ENCODE results near the gene ANKFN1. TPM values are rescaled to one million over a fixed set of nuclear protein-coding genes. Genes with fewer than 3 reads are reported as not detected.

ANKFN1 gene
- total RNA-seq, 1 experiment from 2014 or later, result not detected

DNA sequence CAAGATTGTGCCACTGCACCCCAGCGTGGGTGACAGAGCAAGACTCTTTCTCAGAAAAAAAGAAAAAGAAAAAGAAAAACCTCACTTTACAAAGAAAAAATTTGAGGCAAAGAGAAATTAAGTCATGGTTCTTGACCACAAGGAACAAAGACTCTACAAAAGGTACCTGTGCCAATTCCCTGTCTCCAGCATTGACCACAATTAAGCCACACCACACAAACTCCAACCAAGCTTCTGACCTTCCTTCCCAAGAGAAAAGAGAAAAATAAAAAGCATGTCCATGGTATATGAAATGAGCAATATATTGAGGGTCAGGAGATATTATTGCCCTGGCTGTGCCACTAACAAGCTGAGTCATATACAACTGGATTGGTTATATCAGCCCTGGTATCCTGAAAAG, 293.9 kb downstream of the ANKFN1 start:
- no peak for TF ChIP-seq TCF7L2 (IDR thresholded peaks at IDR 0.05; ENCODE audit: low read depth, low read length)
- TF ChIP-seq, protein P1, sequence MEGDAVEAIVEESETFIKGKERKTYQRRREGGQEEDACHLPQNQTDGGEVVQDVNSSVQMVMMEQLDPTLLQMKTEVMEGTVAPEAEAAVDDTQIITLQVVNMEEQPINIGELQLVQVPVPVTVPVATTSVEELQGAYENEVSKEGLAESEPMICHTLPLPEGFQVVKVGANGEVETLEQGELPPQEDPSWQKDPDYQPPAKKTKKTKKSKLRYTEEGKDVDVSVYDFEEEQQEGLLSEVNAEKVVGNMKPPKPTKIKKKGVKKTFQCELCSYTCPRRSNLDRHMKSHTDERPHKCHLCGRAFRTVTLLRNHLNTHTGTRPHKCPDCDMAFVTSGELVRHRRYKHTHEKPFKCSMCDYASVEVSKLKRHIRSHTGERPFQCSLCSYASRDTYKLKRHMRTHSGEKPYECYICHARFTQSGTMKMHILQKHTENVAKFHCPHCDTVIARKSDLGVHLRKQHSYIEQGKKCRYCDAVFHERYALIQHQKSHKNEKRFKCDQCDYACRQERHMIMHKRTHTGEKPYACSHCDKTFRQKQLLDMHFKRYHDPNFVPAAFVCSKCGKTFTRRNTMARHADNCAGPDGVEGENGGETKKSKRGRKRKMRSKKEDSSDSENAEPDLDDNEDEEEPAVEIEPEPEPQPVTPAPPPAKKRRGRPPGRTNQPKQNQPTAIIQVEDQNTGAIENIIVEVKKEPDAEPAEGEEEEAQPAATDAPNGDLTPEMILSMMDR (IDR thresholded peaks at IDR 0.05), result no peak
- BruUV-seq (replicated peaks), result no TSS peak

DNA sequence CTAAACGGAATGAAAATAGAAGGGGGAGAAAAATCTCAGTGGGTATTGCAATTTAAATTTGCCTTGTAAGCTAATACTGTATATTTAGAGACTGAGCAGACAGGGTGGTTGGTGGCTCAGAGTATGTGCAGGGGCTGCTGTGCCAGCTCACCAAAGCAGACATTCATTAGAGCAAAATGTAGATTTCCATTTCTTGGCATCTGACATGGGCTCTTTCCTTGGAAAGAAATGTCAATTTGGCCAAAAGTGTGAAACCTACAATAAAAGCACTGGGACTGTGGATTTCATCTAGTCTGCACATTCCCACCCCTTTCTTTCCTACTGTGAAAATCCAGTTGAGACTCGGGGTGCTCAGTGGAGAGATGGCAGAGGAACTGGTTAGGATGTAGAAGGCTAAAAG, 295.1 kb downstream of the ANKFN1 start:
- ATAC-seq, result no peak
- Histone ChIP-seq H3K9me3 (ENCODE audit: control insufficient read depth, insufficient read depth, low read depth, low read length) (no peaks in the 10 kb centered on the region), H3K27me3 (ENCODE audit: control insufficient read depth, insufficient read depth, low read length) (peaks cover 4% of the 10 kb centered on the region), H3K27ac (ENCODE audit: low read length) (no peak overlapping the region), H3K36me3 (ENCODE audit: control insufficient read depth, insufficient read depth, low read length) (no peaks in the 10 kb centered on the region), H3K4me3 (ENCODE audit: low read depth in 2 of 2, low read length in 2 of 2) (no peak overlapping the region), H3K4me1 (ENCODE audit: control insufficient read depth, insufficient read depth, low read length) (no peaks in the 10 kb centered on the region)
- ChIA-PET CTCF (no interaction called here), POLR2A (no interaction called here)
- in situ Hi-C loops (cut with HindIII; ENCODE audit: low pct_unique_long_range_greater_than_20kb, low sequenced_read_pairs), result no loop called here
- BruUV-seq (replicated peaks), result no TSS peak
- TF ChIP-seq, protein P2, sequence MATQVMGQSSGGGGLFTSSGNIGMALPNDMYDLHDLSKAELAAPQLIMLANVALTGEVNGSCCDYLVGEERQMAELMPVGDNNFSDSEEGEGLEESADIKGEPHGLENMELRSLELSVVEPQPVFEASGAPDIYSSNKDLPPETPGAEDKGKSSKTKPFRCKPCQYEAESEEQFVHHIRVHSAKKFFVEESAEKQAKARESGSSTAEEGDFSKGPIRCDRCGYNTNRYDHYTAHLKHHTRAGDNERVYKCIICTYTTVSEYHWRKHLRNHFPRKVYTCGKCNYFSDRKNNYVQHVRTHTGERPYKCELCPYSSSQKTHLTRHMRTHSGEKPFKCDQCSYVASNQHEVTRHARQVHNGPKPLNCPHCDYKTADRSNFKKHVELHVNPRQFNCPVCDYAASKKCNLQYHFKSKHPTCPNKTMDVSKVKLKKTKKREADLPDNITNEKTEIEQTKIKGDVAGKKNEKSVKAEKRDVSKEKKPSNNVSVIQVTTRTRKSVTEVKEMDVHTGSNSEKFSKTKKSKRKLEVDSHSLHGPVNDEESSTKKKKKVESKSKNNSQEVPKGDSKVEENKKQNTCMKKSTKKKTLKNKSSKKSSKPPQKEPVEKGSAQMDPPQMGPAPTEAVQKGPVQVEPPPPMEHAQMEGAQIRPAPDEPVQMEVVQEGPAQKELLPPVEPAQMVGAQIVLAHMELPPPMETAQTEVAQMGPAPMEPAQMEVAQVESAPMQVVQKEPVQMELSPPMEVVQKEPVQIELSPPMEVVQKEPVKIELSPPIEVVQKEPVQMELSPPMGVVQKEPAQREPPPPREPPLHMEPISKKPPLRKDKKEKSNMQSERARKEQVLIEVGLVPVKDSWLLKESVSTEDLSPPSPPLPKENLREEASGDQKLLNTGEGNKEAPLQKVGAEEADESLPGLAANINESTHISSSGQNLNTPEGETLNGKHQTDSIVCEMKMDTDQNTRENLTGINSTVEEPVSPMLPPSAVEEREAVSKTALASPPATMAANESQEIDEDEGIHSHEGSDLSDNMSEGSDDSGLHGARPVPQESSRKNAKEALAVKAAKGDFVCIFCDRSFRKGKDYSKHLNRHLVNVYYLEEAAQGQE (IDR thresholded peaks at IDR 0.05; ENCODE audit: insufficient read depth in 1 of 2, low read depth in 2 of 2, low read length in 1 of 2), result no peak
- TF ChIP-seq SIN3A (IDR thresholded peaks at IDR 0.05; ENCODE audit: borderline replicate concordance, insufficient read depth, low read depth, low read length) (no peak), POLR2AphosphoS5 (IDR thresholded peaks at IDR 0.05; ENCODE audit: low read depth, low read length) (no peak)
- TF ChIP-seq, protein P1 (IDR thresholded peaks at IDR 0.05), result no peak
- no peak for DNase-seq (ENCODE audit: low read depth, low spot score)
- intact Hi-C loops (cut with micrococcal nuclease; ENCODE audit: unreplicated experiment), result loop anchor here (5.0 kb wide), 1 partner anchor 269 kb away; no protein-coding TSS in a partner anchor

More for the DNA sequence above, 293.9 kb downstream of the ANKFN1 start:
- in situ Hi-C loops (cut with HindIII; ENCODE audit: low pct_unique_long_range_greater_than_20kb, low sequenced_read_pairs) (no loop called here), intact Hi-C loops (cut with micrococcal nuclease; ENCODE audit: unreplicated experiment) (loop anchor here (5.0 kb wide), 1 partner anchor 270 kb away; no protein-coding TSS in a partner anchor)
- Histone ChIP-seq H3K9me3 (ENCODE audit: control insufficient read depth, insufficient read depth, low read depth, low read length) (no peaks in the 10 kb centered on the region), H3K27ac (ENCODE audit: low read length) (no peak overlapping the region), H3K27me3 (ENCODE audit: control insufficient read depth, insufficient read depth, low read length) (peaks cover 4% of the 10 kb centered on the region), H3K4me3 (ENCODE audit: low read depth in 2 of 2, low read length in 2 of 2) (no peak overlapping the region), H3K4me1 (ENCODE audit: control insufficient read depth, insufficient read depth, low read length) (no peaks in the 10 kb centered on the region), H3K36me3 (ENCODE audit: control insufficient read depth, insufficient read depth, low read length) (no peaks in the 10 kb centered on the region)
- POLR2A ChIA-PET, result no interaction called here
- CTCF ChIA-PET, result no interaction called here
- DNase-seq (ENCODE audit: low read depth, low spot score) (no peak), ATAC-seq (no peak)
